Astrocyte of the spinal cord (primary cell): ENCODE measurements around the gene KCNK10.

Experiments
- DNase-seq: peaks from one replicate; pipeline ENCODE4 v3.0.0; 2011; ENCODE audit warnings: low read depth, low spot score
- H3K4me3 ChIP-seq: 2 replicates; pipeline ENCODE4 v1.5.1; 2011; ENCODE audit warnings: low read depth, mild to moderate bottlenecking, low read length, moderate library complexity
- in situ Hi-C: cut with HindIII; loops from 2 replicates; pipeline ENCODE4 v1.10.0; 2017; ENCODE audit warnings: low sequenced_read_pairs
- TF ChIP-seq, protein P1 (sequence below): IDR thresholded peaks from 2 replicates; pipeline ENCODE4 v1.5.1; 2012; ENCODE audit warnings: low read depth, mild to moderate bottlenecking, low read length, inconsistent platforms

KCNK10 gene

GRCh38 chr14:88333036-88333435 lies 10.0 kb upstream of the KCNK10 start:
- H3K4me3 ChIP-seq, result no peak overlapping the region
- no peak for DNase-seq
- in situ Hi-C loops, result no loop called here
- TF ChIP-seq, protein P1, sequence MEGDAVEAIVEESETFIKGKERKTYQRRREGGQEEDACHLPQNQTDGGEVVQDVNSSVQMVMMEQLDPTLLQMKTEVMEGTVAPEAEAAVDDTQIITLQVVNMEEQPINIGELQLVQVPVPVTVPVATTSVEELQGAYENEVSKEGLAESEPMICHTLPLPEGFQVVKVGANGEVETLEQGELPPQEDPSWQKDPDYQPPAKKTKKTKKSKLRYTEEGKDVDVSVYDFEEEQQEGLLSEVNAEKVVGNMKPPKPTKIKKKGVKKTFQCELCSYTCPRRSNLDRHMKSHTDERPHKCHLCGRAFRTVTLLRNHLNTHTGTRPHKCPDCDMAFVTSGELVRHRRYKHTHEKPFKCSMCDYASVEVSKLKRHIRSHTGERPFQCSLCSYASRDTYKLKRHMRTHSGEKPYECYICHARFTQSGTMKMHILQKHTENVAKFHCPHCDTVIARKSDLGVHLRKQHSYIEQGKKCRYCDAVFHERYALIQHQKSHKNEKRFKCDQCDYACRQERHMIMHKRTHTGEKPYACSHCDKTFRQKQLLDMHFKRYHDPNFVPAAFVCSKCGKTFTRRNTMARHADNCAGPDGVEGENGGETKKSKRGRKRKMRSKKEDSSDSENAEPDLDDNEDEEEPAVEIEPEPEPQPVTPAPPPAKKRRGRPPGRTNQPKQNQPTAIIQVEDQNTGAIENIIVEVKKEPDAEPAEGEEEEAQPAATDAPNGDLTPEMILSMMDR, result no peak

DNA sequence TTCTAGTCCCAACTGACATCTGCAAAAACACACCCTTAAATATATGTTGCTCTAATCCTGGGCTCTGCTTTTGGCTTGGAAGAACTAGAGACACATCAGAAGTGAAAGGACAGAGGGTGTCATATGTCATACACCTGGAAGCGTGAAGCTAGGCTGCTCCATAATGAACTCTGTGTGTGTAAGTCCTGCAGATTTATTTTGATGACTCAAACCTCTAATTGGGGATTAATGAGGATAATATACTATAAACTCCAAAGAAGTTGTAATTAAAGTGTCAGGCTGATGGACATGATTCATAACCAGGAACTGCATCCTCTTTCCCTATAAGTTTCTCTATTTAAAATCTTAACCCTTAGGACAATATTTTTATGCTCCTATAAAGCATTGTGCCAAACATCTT lies 4.4 kb upstream of the KCNK10 start:
- H3K4me3 ChIP-seq, result no peak overlapping the region
- no peak for DNase-seq
- TF ChIP-seq, protein P1, result no peak
- in situ Hi-C loops, result no loop called here

DNA sequence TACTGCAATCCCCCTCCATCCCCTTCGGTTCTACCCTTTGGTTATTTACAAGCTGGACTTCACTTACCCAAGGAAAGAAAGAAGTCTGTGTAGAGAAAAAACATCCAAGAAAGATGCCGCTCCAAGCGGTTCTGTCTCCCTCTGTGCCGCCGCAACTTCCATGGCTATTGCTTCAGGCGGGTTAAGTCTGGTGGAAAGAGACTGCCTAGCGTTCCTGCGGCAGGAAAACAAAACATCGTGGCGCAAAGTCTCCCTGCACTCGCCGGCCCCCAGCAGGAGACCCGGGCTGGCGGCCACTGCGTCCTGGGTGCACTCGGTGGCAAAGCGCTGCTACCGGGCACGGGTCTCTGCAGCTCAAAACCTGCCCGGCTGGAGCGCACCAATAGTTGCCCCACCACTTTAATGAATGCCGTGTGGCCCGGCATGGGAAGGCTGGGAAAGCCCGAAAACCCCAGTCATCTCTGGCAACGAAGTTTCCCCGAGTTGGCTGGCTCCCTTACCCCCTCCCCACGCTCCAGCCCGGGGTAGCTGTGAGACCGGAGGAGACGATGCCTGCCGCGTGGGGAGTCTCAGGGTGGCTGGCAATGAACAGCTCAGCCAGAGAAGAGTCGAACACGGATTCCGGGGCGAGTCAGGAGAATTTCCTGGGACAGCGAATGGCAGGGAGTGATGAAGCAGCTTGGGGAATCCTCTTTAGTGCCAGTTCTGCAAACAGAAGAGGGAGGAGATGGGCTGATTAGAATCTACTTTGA lies 3.5 kb upstream of the KCNK10 start:
- in situ Hi-C loops, result no loop called here
- TF ChIP-seq, protein P1, result no peak
- H3K4me3 ChIP-seq, result no peak overlapping the region
- no peak for DNase-seq

DNA sequence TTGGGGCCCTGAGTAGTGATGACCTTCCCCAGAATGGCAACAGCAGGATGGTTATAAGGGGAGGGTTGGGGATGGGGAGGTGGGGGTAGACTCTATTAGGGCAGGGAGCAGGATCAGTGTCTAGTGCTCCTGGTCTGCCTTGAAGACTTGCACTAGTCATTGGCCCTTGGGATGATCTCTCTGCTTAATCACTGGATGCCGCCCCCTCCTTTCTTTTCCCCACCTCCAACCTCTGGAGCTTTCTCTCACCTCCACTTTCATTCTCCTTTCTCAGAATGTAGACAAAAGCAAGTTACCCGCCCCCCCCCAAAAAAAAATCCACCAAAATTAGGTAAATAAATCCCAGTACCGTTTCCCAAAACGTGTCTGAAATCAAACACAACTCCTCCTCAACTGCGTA lies 2.8 kb upstream of the KCNK10 start:
- H3K4me3 ChIP-seq, result no peak overlapping the region
- in situ Hi-C loops, result no loop called here
- no peak for DNase-seq
- TF ChIP-seq, protein P1, result no peak

DNA sequence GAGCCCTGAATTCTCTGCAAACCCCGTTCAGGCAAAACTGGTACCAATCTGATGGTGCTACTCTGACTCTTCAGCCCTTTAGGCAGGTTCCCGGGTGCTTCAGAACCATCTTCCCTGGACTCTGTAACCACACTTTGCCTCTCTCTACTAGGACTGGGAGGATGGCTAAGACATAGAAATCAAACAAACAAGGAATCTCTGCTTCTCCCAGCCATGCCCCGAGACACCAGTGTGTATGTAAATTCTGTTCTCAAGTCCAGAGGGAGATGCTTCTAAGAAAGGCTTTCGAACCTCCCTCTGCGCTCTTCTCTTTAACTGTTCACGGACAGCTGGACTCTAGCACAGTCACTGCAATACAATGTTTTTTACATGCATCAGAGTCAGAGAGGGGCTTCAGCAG lies 1.9 kb upstream of the KCNK10 start:
- no peak overlapping the region for H3K4me3 ChIP-seq
- in situ Hi-C loops, result no loop called here
- no peak for DNase-seq
- TF ChIP-seq, protein P1, result no peak

- no peak overlapping the region for H3K4me3 ChIP-seq
- TF ChIP-seq, protein P1, result no peak
- no peak for DNase-seq
- in situ Hi-C loops, result no loop called here
Measured at GRCh38 chr14:88324491-88324890, 1.4 kb upstream of the KCNK10 start.
